Stimulated activated CD8-positive, alpha-beta memory T cell treated with anti-CD3 and anti-CD28 coated beads, Interleukin-15, amount 100 ng/mL, for 4 hours (primary cell): ENCODE measurements around the gene BEGAIN.
"Not testable (repeated sequence)": the region's sequence is repeated elsewhere in the genome, so short reads cannot be mapped to it uniquely, and the experiment has no call there.

Experiments
- DNase-seq, 2 donors: peaks; one replicate each; pipeline ENCODE4 v3.0.0-alpha.2; 2020; ENCODE audit warnings: low read depth in 2 of 2

BEGAIN gene

GRCh38 chr14:100523131-100523842 is 63.9 kb downstream of the BEGAIN start:
- DNase-seq: no peak

DNA sequence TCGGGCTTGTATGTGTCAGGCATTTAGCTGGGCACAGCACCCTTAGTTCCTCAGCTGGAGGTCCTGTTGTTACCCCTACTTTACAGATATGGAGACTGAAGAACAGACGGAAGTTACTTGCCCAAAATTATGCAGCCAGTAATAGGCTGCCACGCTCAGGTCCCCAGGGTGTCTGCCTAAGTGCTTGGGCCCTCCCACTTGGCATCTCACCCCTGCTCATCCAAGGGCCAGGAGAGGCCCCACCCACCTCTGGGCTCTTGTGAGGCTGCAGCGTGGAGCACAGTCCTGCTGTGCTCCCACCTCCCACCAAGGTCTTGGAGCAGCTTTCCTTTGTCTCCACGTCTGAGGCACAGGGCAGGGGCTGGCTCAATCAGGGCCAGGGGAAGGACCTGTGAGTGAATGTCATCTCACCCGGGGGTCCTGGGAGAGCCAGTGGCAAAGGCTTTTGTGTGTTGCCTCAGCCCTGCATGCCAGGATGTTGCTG is 64.6 kb downstream of the BEGAIN start:
- no peak for DNase-seq

GRCh38 chr14:100506053-100506452 is 81.2 kb downstream of the BEGAIN start:
- not testable (repeated sequence) for DNase-seq

DNA sequence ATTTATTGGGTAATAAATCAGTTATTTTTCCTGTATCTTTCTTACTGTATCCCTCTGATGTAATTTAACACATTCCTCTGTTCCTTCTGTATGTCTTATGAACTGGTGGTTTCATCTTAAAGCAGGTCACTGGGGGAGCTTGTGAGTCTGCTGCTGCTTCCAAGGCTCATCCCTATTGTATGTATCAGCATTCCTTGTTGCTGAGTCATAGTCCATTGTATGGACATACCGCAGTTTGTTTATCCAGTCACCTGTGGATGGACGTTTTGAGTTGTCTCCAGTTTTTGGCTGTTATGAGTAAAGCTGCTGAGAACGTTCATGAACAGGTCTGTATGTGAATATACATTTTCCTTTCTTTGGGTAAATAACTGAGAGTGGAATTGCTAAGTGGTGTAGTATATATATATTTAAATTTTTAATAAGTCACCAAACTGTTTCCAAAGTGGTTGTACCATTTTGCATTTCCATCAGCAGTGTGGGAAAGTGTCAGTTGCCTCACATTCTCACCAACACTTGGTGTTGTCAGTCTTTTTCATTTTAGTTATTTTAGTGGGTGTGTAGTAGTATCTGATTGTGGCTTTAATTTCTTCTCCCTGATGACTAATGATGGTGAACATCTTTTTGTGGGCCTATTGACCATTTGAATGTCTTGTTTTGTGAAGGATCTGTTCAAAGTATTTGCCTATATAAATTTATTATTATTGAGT is 82.7 kb downstream of the BEGAIN start:
- no peak for DNase-seq

- no peak for DNase-seq
Observed at GRCh38 chr14:100503251-100503650, 84.0 kb downstream of the BEGAIN start.

- DNase-seq: no peak
Observed at GRCh38 chr14:100502622-100503220, 84.5 kb downstream of the BEGAIN start.

- no peak for DNase-seq
Observed at GRCh38 chr14:100500128-100500527, 87.1 kb downstream of the BEGAIN start.

GRCh38 chr14:100498068-100498467 is 89.1 kb downstream of the BEGAIN start:
- no peak for DNase-seq

GRCh38 chr14:100495917-100496316 is 91.3 kb downstream of the BEGAIN start:
- DNase-seq: no peak

DNA sequence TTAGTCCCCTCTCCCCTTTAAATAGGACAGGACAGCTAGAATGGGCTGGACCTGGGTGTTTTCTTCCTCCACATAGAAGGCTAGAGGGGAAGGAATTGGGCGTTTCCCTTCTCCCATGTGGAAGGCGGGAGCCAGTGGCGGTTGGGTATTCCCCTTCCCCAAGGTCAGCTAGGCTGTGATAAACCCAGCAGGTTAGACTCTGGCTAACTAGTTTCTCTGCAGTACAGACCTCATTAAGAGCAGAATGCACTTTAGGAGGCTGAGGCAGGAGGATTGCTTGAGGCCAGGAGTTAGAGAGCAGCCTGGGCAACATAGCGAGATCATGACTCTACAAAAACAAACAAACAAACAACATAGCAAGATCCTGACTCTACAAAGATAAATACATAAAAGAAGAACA is 92.6 kb downstream of the BEGAIN start:
- DNase-seq: no peak

GRCh38 chr14:100490252-100490651 is 97.0 kb downstream of the BEGAIN start:
- no peak for DNase-seq

DNA sequence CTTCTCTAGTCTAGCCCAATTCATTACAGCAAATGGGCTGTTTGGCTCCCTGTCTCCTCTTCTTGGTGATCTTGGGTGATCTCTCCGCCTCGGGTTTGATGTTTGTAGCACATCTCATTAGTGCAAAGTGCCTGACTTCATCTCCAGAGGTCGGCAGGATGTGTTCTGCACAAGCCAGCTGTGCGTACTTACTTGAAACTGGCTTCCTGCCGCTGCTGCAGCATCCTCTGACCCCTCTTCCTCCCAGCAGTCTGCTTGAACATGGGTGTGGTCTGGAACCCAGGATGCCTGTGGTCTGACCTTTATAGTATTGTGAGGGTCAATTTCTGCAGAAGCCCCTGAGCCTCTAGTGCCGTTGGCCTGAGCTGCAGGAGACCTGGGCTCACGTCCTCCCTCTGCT is 99.2 kb downstream of the BEGAIN start:
- no peak for DNase-seq

DNA sequence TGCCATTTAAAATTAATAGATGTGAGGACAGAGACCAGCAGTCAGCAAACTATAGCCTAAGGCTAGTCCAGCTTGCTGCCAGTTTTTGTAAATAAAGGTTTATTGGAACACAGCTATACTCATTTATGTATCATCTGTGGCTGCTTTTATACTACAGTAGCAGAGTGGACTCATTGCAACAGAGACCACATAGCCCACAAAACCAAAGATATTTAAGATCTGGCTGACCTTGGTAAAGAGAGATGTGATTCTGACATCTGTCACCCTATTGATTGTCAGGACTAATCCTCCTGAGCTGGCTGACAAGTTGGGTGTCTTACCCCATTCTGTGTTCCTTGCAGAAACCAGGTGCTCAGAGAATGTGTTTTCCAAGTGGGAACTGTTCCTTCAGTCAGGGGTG is 99.9 kb downstream of the BEGAIN start:
- DNase-seq: no peak
